ENCODE results near the gene PSKH1.
A peak's percentile ranks its signal among the peaks of the same experiment; 100 is the strongest.
"Not testable (repeated sequence)": the region's sequence is repeated elsewhere in the genome, so short reads cannot be mapped to it uniquely, and the experiment has no call there.

Gene PSKH1

DNA sequence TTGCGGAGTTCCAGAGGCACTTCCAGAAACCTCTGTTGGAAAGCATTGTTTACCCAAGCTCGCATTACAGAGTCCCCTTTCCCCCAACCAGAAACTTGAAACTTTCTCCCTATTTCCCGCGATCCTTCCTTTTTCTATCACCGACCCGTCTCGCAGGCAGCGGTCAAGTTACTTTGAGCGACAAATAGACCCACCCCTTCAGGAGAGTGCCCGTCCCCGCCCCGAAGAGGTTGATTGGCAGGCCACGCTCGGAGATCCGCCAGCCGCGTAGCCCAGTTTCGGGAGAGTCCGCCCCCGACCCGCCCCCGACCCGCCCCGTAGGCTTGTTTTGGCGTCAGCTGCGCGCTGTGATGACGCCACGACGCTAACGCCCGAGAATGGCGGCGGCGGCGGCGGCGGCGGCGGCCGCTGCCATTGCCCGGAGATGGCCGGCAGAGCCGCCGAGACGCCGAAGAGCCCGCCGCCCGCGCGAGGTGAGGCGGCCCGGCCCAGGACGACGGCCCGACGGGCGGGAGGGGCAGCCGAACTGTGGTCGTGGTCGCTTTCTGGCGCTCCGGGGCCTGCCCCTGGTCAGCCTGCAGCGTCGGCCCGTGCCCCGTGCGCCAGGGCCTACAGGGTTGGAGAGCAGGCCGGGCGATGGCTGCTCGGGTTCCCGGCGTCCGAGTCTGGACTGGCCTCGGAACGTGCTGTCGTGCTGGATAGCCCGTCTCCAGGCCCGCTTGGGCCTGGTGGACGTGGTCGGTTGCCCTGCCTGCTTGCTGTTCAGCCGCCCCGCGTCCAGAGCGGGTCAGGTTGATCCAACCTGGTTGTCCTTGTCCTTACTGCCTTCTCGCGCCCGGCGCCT, at the start of gene PSKH1:
Gene PSKH1, plus strand, starts transcription at position 356 of the 844 bp plus-strand sequence. CDS start 15,496 bp downstream, outside the sequence.
- peak; percentile 87 to 94 for DNase-seq

DNA sequence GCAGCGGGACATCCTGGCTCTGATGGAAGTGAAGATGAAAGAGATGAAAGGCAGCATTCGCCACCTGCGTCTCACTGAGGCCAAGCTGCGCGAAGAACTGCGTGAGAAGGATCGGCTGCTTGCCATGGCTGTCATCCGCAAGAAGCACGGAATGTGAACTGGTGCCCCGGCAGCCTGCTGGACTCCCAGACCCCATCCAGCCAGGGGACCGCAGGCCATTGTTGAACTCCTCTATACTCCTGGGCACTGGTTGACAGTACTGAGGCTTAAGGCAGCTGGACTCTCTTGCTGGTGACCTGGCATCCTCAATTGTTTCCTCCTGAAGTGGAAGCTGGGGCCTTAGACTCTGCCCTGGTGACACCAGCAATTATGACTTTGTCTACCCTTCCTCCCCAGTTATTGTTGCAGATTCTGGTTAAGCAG, 49.7 kb upstream of the PSKH1 start:
- DNase-seq: no peak

DNA sequence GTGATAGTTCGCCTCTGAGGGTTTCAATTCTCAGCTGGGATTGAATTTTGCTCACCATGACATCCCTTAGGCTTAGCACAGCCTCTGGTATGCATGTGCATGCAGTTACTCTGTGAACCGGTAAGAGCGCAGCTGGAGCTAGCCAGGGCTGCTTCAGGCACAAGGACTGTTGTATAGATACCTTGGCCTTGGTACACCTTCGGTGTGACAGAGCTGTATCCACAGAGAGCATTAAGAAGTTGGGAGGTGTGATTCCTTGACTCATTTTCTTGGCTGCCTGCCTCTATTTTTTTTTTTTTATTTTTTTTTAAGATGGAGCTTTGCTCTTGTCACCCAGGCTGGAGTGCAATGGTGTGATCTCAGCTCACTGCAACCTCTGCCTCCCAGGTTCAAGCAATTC, 48.6 kb upstream of the PSKH1 start:
- peak in 1 of 2 experiments; percentile 21 for DNase-seq

DNA sequence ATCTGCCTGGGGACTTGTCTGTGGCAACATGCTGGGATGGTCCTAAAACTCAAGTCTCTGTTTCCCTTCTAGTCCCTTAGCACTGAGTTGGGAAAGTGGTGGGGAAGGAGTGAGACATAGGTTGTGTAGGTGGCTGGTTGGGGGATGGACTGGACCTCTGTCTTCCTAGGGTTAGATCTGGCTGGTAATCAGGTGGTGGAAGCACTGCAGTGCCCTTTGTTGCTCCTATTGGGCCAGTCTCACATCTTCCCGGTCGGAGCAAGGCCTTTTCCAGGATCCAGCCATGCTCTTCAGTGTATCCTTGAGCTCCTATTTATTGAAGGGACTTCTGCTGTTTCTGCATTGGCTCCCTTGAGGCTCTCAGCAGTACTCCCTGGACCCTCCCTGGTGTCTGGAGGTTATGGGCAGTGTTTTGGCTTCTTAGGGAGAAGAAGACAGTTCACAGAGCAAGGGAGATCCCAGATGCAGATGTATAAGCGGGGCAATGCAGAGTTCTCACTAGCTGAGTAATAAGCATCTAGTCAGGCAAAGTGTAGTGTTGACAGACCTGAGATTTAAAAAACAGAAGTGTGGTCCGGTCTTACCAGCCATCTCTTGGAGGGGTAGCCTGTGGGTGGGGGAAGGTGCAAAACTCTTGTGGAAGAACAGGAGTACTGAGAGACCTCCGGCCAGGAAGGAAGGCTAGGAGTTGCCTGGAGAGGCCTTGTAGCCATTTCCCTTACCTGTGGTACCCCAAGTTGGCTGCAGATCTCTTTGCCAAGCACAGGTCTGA, 47.6 kb upstream of the PSKH1 start:
- DNase-seq: no peak

DNA sequence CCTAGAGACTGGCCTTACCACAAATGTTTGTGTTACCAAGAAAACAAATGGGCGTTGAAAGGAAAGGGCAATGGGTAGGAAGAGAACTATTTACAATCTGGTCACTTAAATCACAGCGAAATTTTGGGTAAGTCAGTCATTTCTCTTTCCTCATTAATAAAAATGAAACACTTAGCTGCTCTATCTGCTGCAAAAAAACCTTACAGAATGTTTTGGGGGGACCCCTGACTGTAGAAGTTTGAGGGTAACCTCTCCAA, 47.1 kb upstream of the PSKH1 start:
- no peak for DNase-seq

DNA sequence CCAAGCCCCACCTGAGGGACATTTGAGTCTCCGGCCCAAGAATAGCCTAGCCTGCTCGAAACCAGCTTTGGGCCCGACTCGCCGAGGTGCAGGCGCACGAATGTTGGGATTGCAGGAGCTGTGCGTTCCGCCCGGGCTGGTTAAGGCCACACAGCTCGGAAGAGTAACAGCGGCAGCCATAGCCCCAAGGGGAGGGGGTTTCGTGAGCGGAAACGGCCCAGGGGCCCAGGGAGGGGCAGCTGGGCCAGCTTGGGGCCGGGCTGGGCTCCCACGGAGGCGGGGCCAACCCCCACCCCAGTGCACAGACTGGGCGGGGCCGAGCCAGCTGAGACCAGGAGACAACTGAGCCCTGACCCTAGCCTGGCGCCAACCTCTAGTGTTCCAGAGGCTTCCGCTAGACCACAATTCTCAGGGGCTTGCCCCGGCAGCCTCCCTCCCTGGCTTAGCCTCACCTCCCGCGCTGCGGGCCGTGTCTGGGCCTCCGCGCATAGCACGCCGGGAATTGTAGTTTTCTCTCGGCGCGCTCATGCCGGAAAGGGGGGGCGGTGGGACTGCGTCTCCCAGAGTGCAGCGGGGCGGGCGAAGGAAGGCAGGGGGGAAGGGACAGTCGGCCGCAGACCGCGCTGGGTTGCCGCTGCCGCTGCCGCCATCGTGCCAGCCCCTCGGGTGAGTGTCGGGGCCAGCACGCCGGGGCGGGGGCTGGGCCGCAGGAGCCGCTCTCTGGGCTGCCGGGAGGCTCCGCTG, 46.6 kb upstream of the PSKH1 start, which contains the start of gene NUTF2:
Gene NUTF2, plus strand, starts transcription at position 614 of the 744 bp plus-strand sequence. CDS start 18,198 bp downstream, outside the sequence.
- peak; percentile 97 to 98 for DNase-seq

DNA sequence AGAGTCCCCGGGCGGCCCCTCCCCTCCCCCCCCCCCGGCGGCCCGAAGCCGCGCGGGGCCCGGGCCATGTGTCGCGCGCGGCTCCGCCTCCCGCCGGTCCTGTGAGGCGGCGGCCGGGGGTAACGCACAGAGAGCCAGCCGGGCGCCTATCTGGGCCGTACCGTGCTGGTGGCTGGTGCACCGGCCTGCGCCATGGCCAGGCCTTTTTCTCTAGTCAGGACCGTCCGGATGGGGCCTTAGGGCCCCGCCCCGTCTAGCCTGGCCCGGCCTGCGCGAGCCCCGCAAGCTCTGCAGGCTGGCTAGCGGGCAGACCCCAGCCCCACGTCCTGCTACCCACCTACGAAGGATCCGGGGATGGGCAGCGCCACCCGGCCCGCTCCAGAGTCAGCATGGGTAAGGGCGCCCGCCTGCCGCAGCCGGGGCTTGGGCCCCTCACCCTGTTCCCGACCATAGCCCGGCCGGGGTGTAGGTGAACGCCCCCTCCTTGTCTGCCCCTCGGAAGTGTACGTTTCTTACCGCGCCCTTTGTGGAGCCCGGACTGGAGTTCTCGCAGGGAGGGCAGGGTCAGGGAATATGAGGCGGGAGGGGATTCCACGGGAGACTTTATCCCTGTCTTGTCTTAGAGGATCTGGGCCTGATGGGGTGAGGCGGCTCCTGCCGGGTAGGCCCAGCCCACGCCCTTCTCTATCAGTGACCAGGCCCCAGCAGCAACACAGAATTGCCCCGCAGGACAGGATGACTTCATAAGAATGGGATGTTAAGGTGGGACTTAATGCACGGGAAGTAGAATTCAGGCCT, 45.8 kb upstream of the PSKH1 start, which contains the start of gene CENPT:
Gene CENPT, minus strand, starts transcription at position 630 of the 798 bp plus-strand sequence. CDS start 13,834 bp downstream, outside the sequence.
- peak; percentile 66 to 75 for DNase-seq

DNA sequence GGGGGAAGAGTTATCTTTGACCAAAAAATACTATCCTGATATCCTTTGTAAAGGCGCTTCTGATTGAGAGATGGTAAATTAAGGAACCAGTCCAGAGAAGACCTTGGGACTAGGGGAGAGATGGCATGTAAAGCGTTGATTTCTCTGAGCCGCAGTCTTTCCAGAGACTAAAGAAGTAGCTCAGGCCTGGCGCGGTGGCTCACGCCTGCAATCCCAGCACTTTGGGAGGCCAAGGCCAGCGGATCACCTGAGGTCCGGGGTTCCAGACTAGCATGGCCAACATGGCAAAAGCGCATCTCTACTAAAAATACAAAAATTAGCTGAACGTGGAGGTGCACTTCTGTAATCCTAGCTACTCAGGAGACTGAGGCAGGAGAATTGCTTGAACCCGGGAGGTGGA, 44.9 kb upstream of the PSKH1 start:
- DNase-seq: no peak

DNA sequence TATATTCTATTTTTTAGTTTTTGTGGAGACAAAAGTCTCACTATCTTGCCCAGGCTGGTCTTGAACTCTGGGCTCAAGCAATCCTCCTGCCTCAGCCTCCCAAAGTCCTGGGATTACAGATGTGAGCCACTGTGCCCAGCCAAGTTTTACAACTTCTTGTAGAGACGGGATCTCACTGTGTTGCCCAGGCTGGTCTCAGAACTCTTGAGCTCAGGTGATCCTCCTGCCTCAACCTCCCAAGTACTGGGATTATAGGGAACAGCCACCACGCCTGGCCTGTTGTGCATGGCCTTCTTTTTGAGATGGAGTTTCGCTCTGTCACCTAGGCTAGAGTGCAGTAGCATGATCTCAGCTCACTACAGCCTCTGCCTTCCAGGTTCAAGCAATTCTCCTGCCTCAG, 39.4 kb upstream of the PSKH1 start:
- no peak for DNase-seq

DNA sequence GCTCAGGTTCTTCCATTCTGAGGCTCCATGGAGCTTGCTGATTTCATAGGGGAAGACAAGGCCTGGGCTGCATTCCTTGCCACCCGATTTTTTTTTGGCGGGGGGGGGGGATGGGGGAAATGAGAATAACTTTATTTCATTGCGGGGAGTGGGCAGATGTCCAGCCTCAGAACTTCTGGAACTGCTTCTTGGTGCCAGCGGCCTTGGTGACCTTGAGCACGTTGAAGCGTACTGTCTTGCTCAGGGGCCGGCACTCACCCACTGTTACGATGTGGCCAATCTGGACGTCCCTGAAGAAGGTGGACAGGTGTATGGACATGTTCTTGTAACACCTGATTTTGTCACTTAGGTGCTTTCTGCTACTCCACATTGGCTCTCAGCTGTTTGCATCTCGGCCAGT, 37.3 kb upstream of the PSKH1 start:
- DNase-seq: no peak

DNA sequence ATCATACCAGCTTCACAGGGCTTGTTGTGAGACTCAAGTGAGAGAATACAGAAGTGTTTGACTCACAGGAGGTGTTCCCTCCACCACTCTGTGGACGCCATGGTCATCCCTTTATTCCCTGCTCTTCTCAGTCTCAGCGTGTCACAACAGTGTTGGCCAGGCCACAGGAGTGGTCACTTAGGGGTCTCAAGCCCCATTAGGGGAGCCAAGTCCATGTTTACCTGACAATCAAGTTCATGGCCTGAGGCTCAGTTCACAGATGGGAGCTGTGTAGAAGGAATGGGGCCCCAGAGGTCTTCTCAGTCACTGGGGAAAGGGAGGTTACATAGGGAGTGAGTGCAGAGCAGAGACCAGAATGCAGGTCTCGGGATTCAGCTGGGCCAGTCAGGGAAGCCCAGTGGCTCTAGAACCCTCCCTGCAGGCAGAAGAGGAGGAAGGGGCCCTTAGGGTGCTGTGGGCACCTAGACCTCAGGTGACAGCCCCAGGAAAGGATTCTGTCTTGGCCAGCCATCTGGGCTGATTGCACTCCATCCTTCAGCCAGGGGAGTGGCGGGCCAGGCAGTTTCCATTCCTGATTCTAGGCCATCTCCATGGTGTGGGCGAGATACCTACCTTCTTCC, 36.0 kb upstream of the PSKH1 start:
- DNase-seq: no peak

DNA sequence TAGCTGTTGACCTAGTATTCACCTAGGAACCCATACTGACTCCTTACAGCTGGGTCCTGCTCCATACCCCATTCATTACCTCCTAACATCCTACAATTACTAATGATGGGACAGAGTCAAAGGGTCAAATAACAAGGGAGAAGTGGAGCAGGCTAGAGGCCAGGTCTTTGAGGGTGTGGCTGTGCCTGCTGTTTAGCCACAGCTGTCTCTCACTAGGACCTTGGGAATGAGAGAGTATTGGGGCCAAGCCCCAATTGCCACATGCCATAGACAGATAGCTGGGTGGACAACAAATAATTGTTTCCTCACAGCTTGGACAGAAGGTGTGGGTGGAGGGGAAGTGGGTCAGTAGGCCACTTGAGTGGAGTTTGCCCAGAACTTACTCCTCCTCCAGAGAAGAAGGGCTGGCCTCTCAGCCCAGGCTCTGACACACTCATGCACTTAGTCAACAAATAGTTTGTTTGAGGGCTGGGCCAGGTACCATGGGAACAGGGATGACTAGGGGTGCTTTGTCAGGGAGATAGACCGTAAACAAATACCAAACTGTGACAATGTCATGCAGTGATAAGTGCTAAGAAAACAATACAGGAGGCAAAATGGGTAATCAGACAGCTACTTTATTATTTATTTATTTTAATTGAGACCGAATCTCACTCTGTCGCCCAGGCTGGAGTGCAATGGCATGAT, 35.4 kb upstream of the PSKH1 start:
- no peak for DNase-seq

DNA sequence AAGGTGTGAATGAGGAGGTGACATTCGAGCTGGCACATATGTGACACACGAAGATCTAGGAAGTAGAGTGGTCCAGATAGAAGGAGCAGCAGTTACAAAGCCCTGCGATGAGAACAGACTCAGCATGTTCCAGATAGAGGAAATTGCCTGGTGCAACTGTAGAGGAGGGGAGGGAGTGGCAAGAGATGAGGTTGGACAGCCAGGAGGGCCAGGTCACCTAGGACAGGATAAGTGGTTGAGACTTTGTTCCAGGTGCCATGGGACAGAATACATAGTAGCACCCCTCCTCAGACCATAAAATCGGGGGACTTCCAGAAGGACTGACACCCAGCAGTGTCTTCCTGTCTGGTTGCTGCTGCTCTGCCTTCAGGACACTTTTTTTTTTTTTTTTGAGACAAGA, 34.6 kb upstream of the PSKH1 start:
- no peak for DNase-seq

DNA sequence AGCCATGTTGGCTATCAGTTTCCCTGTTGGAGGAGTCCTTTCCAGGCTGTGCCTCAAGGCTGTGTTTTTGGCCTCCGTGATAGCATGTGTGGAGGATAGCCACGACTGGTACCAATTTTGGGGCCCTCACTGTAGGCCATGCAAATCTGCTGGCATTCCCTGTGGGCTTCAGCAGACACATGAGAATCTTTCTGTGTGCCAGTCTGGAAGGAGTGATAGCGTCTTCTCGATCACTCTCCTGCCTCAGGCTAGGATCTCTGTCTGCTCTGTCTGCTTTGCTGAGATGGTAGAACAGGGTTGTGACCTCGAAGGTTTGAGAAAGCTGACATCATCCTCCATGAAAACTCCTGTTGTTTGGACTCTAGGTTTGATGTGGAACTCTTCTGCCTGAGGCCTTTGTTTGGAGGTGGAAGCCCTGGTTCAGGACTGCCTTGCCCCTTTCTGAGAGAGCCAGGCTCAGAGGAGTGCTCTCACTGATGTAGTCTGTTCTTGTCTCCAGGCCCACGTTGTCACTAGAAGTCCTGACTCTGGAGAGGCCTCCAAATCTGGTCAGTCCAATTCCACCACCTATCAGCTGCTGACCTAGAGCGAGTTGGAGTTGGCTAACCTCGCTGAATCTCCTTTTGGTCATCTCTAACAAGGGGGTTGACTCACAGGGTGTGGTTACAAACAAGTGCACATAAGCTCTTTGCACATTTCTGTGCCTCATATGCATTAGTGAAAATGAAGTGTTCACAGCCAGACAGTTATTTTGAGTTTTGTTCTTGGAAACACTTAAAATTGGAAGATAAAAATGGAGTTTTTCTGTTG, 32.3 kb upstream of the PSKH1 start:
- no peak for DNase-seq

DNA sequence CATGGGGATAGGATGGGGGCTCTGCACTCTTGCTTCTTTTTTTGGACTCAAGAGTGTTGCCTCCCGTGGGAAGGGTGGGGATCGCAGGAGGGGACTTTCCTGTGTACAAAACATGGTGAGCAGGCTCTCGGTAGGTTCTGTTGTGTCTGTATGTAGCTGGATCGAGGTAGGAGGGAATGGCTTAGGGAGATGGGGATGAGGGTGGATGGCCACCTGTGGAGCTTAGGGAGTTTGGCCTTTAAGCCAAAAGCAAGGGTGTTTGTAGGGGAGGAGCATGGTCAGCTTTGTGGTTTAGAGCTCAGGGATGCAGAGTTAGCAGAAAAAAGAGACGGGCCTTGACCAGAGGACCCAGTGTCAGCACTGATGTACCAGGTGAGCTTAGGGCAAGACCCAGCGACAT, 31.2 kb upstream of the PSKH1 start:
- no peak for DNase-seq

DNA sequence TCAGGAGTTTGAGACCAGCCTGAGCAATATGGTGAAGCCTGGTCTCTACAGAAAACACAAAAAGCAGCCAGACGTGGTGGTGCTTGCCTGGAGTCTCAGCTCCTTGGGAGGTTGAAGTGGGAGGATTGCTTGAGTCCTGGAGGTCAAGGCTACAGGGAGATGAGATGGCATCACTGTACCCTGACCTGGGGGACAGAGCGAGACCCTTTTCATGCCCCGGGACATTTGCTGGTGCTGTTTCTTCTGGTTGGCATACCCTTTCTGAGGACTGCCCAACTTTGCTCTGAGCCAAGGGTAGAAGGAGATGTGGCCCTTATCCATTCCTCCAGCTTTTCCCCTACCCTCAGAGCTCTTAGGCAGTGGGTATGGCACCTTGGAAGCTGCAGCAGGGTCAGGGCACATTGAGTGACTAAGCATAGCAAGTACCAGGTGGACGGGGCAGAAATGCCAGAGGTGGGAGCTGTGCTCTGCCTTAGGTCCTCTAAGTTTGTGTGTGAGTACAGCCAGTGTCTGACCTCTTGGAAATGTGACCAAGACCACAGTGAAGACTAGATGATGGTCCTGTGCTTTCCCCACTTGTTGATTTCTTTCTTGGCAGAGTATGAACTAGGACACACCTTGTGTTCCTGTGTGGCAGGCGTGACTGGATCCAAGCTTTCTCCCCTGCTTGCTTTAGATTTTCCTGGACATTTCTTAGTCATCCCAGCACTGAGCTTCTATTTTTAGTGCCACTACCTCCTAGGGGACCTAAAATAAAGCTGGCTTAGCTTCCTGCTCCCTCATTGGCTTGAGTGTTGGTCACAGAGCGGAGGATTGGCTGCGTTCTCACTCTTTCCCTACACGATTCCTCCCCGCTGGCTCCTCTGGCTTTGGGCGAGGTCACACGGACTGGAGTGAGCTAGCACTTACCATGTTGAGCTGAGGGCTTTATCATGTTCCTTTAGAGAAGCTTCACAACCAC, 30.2 kb upstream of the PSKH1 start:
- no peak for DNase-seq

DNA sequence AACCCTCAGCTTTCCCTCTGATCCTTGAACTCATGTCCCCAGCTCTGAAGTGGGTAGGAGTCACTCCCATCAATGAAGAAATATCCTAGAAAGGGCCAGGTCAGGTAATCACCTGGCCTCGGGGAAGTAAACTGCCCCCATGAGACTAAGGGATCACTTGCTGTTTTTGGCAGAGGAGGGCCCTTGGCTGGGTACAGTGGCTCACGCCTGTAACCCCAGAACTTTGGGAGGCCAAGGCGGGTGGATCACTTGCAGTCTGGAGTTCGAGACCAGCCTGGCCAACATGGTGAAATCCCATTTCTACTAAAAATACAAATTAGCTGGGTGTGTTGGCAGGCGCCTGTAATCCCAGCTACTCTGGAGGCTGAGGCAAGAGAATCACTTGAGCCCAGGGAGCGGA, 29.0 kb upstream of the PSKH1 start:
- DNase-seq: not testable (repeated sequence)

DNA sequence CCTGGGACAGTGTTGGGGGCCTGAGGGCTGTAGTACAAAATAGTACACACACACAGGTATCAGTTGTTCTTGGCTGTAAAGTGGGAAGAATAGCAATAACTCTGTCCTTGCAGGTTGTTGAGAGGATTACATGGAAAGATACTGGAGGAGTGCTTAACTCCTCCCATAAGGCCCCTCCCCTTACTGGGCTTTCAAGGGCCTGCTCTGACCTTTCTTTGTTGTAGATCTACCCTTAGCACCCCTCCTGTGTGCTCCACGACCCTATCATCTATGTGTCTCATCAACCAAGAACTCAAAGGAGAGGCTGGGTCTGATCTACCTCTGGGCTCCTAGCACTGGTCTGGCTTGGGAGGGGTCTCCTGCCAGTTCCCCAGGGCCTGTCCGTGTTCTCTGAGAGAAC, 28.5 kb upstream of the PSKH1 start:
- DNase-seq: no peak

DNA sequence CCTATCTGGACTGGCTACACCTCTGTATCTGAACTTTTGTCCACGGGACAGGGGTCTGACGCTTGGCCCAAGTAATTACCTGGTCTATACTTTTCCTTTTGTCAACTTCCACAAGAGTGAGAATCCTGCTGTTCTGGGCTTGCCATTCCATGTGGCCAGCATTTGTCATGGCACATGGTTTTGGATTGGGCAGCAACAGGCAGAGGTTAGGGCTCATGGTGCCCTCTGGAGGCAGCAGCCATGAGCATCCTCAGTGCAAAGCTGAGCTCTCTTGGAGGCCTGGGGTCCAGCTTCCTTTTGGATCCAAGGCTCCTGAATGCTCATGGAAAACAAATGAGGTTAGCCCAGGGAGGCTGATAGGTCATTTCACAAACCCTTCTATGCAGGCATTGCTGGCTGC, 27.7 kb upstream of the PSKH1 start:
- peak; percentile 18 to 38 for DNase-seq
